ENCODE data around the gene CPA1.

DNA sequence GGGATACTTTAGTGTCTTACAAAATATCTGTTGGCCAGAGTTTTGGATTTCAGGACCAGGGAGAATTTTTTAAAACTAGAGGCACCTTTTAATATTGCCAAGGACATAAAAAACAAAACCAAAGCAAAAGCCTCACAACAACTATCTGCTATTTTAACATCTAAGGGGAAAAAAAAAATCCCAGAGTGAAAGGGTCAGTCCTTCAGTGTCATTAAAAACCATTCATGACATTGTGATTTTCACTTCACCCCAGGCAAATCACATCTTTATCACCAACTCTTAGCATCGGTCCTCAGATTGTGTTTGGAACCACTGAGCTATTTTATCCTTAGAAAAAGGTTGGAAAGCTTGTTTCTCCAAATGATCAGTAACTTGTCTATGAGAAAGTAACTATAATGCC lies 49.8 kb downstream of the CPA1 start:
- TF ChIP-seq, protein P1, sequence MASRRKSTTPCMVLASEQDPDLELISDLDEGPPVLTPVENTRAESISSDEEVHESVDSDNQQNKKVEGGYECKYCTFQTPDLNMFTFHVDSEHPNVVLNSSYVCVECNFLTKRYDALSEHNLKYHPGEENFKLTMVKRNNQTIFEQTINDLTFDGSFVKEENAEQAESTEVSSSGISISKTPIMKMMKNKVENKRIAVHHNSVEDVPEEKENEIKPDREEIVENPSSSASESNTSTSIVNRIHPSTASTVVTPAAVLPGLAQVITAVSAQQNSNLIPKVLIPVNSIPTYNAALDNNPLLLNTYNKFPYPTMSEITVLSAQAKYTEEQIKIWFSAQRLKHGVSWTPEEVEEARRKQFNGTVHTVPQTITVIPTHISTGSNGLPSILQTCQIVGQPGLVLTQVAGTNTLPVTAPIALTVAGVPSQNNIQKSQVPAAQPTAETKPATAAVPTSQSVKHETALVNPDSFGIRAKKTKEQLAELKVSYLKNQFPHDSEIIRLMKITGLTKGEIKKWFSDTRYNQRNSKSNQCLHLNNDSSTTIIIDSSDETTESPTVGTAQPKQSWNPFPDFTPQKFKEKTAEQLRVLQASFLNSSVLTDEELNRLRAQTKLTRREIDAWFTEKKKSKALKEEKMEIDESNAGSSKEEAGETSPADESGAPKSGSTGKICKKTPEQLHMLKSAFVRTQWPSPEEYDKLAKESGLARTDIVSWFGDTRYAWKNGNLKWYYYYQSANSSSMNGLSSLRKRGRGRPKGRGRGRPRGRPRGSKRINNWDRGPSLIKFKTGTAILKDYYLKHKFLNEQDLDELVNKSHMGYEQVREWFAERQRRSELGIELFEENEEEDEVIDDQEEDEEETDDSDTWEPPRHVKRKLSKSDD (conservative IDR thresholded peaks at IDR 0.05; ENCODE audit: low read length): no peak
- TF ChIP-seq, protein P2, sequence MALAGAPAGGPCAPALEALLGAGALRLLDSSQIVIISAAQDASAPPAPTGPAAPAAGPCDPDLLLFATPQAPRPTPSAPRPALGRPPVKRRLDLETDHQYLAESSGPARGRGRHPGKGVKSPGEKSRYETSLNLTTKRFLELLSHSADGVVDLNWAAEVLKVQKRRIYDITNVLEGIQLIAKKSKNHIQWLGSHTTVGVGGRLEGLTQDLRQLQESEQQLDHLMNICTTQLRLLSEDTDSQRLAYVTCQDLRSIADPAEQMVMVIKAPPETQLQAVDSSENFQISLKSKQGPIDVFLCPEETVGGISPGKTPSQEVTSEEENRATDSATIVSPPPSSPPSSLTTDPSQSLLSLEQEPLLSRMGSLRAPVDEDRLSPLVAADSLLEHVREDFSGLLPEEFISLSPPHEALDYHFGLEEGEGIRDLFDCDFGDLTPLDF (CRISPR knock-in tag; IDR thresholded peaks at IDR 0.05): no peak
- TF ChIP-seq, protein P3, sequence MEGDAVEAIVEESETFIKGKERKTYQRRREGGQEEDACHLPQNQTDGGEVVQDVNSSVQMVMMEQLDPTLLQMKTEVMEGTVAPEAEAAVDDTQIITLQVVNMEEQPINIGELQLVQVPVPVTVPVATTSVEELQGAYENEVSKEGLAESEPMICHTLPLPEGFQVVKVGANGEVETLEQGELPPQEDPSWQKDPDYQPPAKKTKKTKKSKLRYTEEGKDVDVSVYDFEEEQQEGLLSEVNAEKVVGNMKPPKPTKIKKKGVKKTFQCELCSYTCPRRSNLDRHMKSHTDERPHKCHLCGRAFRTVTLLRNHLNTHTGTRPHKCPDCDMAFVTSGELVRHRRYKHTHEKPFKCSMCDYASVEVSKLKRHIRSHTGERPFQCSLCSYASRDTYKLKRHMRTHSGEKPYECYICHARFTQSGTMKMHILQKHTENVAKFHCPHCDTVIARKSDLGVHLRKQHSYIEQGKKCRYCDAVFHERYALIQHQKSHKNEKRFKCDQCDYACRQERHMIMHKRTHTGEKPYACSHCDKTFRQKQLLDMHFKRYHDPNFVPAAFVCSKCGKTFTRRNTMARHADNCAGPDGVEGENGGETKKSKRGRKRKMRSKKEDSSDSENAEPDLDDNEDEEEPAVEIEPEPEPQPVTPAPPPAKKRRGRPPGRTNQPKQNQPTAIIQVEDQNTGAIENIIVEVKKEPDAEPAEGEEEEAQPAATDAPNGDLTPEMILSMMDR (IDR thresholded peaks at IDR 0.05 in 2 of 3, conservative IDR thresholded peaks at IDR 0.05 in 1 of 3; ENCODE audit: insufficient read depth in 2 of 3, low read depth in 1 of 3, low read length in 3 of 3): no peak
- no peak for TF ChIP-seq SMC3 (conservative IDR thresholded peaks at IDR 0.05; ENCODE audit: insufficient read depth, low read depth, low read length)
- no peak for TF ChIP-seq ZBTB8A (IDR thresholded peaks at IDR 0.05; ENCODE audit: partially characterized antibody)
- TF ChIP-seq POLR2A (conservative IDR thresholded peaks at IDR 0.05): no peak
- TF ChIP-seq PML (IDR thresholded peaks at IDR 0.05; ENCODE audit: low read length): no peak
- TF ChIP-seq GATA2 (CRISPR knock-in tag; IDR thresholded peaks at IDR 0.05): no peak
- TF ChIP-seq, protein P4, sequence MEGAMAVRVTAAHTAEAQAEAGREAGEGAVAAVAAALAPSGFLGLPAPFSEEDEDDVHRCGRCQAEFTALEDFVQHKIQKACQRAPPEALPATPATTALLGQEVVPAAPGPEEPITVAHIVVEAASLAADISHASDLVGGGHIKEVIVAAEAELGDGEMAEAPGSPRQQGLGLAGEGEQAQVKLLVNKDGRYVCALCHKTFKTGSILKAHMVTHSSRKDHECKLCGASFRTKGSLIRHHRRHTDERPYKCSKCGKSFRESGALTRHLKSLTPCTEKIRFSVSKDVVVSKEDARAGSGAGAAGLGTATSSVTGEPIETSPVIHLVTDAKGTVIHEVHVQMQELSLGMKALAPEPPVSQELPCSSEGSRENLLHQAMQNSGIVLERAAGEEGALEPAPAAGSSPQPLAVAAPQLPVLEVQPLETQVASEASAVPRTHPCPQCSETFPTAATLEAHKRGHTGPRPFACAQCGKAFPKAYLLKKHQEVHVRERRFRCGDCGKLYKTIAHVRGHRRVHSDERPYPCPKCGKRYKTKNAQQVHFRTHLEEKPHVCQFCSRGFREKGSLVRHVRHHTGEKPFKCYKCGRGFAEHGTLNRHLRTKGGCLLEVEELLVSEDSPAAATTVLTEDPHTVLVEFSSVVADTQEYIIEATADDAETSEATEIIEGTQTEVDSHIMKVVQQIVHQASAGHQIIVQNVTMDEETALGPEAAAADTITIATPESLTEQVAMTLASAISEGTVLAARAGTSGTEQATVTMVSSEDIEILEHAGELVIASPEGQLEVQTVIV (CRISPR knock-in tag; IDR thresholded peaks at IDR 0.05; ENCODE audit: borderline replicate concordance): no peak
- no peak for TF ChIP-seq EZH2 (IDR thresholded peaks at IDR 0.05; ENCODE audit: borderline replicate concordance, low read depth, low read length)
- TF ChIP-seq ZBTB17 (CRISPR knock-in tag; IDR thresholded peaks at IDR 0.05): no peak
- no peak for TF ChIP-seq ZC3H4 (CRISPR knock-in tag; IDR thresholded peaks at IDR 0.05; ENCODE audit: borderline replicate concordance)
- no peak for TF ChIP-seq ZNF23 (CRISPR knock-in tag; IDR thresholded peaks at IDR 0.05)
- TF ChIP-seq MAFG (tag; conservative IDR thresholded peaks at IDR 0.05): no peak

Measured in K562 (cell line).